PC-9 (cell line): ENCODE measurements around the gene FAM171A2.

Source experiments
- EZH2 ChIP-seq: fragments of 200-600 bp; sonication (generic); IDR thresholded peaks from 2 replicates; pipeline ENCODE4 v1.8.0; 2017; ENCODE audit warnings: antibody characterized with exemption, low read depth
- TF ChIP-seq, protein P1 (sequence below): fragments of 200-600 bp; sonication (generic); conservative IDR thresholded peaks from 2 replicates; pipeline ENCODE4 v1.6.1; 2017; ENCODE audit warnings: mixed run types, antibody characterized with exemption, mild to moderate bottlenecking, moderate library complexity

DNA sequence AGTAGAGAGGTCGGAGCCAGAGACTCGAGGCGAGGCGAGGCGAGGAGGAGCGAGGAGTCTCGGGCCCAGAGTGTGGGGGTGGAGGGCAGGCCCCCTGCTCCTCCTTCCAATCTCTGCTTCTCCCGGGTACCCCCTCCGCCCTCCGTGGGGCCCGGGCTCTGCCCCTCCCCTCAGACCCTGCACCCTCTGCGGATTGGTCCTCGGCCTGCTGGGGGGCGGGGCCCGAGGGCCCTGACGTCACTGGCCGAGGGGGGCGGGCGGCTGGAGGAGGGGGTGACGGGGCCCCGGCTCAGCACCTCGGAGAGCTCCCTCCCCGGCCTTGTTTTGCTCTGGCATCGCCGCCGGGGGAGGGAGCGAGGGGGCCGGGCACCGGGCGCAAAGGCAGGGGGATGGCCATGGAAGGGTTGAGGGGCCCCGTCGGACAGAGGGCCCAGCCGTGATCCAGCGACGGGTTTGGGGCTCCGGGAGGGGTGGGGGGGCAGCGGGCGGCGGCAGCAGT, 55.3 kb downstream of the FAM171A2 start, which contains the start of gene RUNDC3A:
- TF ChIP-seq, protein P1, sequence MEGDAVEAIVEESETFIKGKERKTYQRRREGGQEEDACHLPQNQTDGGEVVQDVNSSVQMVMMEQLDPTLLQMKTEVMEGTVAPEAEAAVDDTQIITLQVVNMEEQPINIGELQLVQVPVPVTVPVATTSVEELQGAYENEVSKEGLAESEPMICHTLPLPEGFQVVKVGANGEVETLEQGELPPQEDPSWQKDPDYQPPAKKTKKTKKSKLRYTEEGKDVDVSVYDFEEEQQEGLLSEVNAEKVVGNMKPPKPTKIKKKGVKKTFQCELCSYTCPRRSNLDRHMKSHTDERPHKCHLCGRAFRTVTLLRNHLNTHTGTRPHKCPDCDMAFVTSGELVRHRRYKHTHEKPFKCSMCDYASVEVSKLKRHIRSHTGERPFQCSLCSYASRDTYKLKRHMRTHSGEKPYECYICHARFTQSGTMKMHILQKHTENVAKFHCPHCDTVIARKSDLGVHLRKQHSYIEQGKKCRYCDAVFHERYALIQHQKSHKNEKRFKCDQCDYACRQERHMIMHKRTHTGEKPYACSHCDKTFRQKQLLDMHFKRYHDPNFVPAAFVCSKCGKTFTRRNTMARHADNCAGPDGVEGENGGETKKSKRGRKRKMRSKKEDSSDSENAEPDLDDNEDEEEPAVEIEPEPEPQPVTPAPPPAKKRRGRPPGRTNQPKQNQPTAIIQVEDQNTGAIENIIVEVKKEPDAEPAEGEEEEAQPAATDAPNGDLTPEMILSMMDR: no peak
- no peak for TF ChIP-seq EZH2
